ENCODE results near the gene TNS3.
A peak's percentile ranks its signal among the peaks of the same experiment; 100 is the strongest.

Gene TNS3

DNA sequence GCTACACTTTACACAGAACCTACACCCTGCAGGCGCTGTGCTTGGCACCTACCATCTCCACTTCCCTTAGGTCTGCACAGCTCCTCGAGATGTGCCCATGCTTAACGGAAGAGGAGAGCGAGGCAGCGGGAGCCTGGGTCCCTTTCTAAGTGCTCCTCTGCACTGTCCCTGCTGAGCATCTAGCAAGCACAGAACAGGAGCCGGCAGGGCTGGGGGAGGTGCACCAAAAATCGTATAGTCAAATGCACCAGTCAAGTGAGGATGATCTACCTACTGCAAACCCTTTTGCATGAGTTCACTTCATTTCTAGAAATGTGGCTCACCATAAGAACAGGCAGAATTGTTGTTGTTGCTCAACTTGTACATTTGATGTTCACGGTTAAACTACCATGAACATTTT, 267.7 kb downstream of the TNS3 start:
- DNase-seq: no peak

DNA sequence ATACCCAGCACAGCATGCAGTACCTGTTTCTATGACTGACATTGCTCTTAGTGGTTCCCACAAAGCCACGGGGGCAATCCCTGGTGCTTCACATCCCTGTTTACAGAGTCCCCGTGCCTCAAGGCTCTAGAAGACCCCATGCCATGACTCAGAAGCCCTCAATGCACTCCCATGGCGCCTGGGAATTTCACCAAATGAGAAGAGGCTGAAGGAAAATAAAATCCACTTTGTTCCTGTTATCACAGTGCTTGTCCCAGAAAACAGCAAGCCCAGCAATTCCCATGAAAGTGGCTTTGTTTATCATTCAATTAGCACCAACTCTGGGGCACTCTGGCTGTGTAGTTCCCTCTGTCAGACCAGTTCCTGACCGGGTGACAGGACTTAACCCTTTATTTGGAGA, 268.3 kb downstream of the TNS3 start:
- DNase-seq: peak; percentile 25

DNA sequence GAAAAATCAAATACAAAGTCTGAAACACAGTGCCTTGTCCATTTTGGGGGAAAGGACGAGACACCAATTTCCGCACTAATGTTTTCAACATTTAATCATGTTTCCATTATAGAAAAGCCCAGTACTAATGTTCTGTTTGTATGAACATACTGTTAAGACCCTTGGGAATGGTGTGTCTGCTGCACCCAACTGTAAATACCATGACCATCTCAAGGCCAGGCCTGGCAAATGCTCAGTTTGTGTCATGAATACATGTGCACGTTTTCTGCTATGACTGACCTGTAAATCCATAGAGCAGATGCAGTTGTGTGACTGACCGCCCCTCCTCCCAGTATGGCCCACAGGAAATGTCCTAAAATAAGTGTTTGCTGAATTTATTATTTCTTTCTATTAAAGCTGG, 270.0 kb downstream of the TNS3 start:
- DNase-seq: no peak

DNA sequence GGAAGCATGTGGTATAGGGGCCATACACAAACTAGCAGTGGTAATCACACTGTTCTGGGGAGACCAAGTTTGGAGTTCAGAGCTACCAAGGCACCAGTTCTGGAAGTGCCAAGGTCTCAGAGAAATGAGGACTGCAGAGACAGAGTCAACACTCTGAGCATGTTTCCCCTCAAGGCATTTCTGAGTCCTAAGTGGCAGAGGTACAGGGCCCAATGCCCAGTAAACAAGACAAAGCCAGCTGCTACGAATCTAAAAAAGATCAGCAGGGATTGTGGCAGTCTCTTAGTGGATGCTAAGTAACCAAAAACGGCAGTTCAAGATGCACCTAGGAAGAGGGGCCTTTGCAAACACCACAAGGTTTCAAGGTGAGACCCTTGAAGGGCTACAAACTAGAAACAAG, 271.9 kb downstream of the TNS3 start:
- DNase-seq: no peak

DNA sequence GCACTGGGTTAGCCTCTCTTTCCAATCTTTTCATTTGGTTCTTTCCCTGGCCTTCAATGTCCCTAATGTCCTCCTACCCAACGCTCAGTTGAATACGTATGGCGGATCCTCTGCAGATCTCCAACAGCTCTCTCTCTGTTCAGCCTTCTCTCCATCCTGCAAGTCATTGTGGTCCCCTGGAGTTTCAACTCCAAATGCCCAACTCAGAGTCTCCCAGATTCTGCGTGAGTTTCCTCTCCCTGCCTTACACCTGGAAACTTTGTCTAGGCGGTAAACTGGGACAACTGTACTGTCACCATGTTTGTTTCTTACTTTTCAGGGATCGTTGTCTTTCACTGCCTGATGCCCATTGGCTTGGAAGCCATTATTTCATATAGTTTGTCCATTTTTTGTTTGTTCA, 273.1 kb downstream of the TNS3 start:
- DNase-seq: no peak

DNA sequence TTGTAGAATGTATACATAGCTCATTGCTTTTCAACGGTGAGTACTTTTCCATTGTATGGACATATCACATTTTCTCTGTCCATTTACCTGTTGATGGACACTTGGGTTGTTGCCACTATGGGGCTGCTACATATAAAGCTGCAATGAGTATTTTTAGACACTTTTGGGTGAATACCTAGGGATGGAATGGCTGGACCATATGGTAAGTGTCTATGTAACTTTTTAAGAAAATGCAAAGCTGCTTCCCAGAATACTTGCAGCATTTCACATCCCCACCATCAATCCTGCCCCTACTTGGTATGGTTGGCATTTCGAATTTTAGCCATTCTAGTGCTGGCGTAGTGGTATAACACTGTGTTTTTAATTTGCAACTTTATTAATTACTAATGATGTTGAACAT, 274.6 kb downstream of the TNS3 start:
- DNase-seq: no peak

DNA sequence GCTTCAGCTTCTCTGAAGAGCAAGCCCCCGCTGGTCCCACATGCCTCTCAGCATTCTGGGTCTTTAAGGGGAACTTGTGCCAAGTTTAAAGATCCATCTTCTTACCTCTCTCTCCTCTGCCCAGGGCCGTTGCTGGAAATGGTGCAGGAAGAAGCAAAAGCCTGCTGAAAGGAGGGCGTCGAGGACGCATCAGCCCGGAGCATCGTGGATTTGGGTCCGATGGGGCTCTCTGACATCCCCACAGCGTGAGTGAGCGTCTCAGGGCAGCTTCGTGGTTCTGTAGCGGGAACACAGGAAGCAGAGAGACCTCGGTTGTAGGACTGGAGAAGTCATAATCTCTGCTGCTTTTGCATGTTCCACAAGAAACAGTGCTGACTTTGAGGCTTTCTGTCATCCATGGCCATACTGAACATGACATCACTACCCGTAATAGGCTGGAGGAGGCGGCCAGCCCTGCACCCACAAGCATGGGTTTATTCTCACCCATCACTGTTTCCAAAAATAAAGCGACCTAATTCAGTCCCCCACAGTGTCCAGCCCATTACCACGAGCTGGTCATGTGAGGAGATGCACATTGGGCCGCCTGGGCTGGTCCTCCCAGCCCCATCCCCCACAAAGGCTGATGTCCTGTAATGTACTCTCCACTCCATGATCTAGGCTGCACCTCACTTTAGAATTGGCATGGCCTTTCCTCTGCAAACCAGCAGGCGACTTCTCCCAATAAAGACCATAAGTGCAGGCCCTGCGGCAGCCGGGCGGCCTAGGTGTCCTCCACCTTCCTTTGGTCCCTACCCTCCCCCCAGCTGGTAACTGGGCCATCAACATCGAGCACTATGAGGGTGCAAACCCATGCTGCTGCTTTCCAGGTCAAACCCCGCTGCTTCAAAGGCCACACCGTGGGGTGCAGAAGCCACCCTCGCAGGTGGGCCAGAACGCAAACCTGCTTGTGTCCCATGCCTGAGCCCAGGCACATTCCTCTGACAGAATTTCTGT, 276.9 kb downstream of the TNS3 start:
- no peak for DNase-seq

DNA sequence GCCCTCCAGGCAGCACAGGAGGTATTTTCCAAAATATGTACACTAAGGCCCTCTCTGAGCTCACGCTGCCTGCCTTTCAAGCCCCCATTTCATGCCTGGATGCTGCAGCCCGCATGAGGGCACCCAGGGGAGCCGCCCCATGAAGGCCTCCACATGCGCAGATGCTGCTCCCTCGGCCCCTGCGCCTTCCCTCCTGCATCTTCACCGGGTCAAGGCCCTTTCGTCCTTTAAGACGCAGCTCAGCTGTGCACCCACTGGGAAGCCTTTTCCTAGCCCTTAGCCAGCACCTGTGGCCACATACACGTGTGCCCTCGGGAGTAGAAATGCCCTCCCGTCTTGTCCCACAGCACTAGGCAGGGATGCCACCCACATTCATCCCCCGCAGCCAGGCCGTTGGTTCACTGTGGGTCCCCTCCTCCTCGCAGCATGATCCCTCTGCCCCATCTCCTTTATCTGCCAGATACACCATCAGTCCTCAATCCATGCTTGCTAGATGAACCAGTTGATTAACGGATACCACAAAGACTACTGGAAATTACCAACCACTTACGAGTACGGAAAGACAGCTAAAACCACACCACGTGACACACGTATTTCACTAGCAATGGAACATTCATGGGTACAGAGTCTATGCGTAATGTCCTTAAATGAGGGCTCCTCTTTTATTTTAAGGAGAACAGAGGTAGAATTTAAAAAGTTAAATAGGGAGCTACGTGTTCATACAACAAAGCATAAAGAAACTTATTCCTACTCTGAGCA, 278.0 kb downstream of the TNS3 start:
- no peak for DNase-seq

DNA sequence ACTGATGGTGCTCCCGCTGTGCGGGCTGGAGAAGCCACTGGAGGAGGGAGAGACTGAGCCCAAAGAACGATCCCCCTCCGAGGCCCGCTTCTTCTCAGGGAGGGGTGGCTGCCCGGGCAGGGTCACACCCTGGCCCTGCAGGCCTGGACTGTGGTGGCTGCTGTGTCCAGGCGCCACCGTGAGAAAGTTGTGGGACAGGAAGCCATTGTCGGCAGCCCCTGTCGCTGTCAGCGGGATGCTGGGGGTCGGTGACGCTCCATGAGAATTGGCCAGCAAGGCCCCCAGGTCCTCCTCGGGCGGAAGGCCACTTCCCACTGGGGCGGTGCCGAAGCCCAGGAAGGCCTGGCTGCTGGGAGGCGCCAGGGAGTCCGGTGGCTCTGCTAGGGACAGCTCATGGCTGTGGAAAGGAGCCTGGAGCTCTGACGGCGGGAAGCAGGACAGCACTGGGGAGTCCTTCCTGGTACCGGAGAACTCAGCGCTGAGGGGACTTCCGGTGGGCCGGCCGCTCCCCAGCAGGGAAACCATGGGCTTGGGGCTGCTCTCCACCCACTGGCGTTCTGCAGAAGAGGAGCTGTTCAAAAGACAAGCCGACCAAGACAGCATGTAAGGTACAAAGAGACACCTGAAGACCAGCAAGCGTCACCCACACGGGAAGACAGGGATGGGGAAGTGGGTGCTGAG, 278.8 kb downstream of the TNS3 start:
- DNase-seq: no peak

DNA sequence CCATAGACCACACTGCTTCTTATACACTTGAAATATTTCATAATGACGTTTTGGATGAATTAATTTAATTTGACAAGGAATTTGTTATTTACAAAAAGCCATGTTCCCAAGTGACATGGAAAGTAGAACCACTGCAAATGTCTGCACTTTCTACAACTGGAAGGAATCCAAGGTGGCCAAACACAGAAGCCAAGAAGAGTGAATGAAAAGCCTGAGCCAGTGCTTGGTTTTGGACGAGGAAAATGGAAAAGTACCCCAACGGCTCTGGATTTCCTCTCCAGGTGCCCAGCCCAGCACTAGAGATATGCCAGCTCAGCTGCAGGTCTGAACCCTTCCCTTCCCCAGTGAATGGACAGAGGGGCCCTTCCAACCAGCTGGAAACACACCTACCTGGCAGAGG, 279.4 kb downstream of the TNS3 start:
- no peak for DNase-seq

DNA sequence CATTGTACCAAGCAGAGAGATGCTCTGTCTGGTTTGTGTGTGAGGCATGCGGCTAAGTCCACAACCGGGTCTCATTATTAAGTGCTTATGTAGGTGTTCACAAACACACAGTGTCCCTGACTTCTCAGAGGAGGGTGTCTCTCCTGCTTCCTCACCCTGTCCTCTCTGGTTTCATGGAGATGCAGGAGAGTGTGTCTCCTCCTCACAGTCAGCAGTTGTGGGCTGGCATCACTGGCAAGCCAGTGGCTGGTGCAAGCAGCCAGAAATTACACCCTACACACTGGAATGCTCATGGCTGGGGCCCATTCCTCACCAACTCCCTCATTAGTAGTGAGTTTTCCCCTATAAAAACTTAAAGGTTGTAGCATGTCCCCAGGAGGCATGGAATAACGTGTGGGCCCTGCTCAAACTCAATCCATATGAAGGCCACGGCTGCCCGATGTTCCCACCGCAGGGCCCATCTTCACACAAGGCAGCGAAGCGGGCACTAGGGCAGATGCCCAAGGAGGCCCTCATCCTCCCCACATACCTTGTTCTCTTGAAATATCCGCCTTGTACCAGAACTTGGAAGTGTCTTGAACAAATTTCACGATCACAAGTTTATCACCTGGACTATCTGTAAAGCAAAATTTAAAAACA, 280.1 kb downstream of the TNS3 start:
- no peak for DNase-seq

DNA sequence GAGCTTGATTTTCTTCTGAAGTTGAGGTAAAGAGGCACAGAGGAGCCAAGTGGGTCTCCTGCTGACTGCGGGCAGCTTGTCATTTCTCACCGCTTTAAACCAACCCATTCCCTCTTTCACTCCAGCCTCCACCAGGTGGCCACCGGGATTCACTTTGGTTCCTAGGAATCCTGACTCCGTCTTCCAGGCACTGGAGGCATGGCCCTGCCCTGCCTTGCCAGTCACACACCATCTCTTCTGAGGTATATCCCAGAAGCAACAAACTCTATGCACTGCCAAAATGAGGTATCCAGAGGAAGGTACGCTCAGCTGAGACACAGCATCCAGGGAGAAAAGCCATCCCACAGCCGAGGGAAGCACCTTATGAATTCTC, 280.8 kb downstream of the TNS3 start:
- DNase-seq: no peak

DNA sequence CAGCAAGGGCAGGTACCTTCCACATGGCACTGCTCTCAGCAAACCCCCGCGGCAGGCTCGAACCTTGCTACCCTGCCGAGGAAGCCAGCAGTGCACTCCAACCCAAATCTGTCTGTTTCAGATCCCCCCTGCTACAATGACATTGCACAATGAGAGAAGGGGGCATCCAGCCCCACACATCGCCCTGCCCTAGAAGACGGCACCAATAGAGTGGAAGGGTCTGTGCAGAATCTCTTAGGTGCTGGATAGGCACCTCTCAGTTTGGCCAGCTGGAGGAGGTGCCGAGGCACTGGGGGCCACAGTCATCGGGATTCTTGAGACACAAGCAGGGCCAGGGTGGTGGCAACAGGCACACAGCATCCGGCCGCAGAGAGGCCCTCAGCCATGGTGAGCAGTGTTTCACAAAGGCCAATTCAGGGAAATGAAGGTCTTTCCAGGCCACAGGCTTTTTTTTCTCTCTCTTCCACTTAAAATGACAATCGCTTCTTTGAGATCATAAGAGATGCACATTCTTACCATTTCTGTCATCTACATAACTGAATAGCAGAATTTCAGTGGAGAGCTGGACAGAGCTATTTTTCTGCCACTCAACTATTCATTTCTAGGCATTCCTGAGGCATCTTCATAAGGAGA, 281.3 kb downstream of the TNS3 start:
- DNase-seq: no peak

DNA sequence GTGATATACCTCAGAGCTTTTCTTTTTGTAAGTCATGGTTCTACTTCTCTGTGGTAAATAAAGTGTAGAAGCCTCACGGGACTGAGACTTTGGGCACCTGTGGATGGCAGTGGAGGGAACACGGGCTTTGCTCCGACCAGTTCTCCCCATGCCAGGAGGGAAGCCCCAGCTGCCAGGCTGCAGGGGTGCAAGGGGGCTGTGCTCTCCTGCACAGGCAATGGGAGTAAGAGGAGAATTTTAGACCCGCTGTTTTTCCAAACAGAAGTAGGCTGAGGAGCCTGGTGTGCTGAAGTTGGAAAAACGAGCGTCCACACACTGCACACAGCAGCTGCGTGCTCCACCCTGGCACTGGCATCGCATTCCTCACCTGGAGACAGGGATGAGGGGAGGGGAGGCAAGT, 282.4 kb downstream of the TNS3 start:
- DNase-seq: no peak

DNA sequence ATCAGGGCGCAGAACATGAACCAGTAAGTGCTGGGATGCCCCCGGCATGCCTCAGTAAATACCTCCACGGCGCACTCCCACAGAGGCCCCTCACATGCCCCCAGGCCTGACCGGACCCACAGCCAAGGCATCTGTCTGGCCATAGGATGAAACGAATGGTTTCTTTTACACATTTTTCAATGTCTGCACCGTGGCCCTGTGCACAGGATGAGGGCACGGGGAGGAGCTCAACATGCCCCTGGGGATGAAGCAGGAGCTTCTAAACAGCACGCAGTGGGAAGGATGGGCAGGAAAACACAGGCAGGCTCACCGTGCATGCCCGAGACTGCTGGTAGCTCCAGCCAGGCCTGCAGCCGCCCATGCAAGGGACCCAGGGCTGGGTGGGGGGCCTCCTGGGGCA, 283.3 kb downstream of the TNS3 start:
- no peak for DNase-seq

DNA sequence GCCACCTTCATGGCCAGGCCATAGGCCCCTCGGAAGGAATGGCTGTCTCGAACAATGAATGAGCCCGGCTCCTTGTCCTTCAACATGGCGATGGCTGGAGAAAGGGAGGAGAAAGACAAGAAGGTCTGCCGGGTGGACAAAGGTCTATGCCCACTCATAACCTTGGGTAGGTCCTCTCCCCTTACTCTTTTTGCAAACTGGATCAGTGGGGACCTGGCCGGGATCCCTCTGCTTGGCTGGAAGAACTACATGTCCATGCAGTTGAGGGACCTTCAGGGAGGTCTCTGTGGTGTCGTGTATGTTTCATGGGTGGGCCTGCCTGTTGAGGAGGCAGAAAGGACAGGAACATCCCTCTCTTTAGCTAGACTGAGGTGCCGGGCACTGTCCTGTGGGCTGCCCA, 284.8 kb downstream of the TNS3 start:
- DNase-seq: no peak

DNA sequence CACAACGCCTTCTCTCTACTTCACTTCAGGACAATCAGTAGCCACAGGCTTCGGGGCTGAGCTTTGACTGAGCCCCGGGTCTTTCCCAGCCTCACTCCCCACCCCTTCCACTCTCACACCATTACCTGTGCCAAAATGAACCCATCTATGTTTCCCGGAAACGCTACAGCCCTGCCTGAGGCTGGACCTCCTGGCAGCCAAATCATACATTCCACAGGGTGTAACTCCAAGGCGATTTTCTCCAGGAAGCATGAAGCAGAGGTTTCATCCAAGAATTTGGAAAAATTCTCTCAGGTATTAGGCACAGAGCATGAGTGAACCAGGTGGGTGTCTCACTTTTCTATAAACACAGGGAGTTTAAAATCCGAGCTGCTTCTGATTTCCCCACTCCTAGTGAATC, 286.3 kb downstream of the TNS3 start:
- DNase-seq: no peak

DNA sequence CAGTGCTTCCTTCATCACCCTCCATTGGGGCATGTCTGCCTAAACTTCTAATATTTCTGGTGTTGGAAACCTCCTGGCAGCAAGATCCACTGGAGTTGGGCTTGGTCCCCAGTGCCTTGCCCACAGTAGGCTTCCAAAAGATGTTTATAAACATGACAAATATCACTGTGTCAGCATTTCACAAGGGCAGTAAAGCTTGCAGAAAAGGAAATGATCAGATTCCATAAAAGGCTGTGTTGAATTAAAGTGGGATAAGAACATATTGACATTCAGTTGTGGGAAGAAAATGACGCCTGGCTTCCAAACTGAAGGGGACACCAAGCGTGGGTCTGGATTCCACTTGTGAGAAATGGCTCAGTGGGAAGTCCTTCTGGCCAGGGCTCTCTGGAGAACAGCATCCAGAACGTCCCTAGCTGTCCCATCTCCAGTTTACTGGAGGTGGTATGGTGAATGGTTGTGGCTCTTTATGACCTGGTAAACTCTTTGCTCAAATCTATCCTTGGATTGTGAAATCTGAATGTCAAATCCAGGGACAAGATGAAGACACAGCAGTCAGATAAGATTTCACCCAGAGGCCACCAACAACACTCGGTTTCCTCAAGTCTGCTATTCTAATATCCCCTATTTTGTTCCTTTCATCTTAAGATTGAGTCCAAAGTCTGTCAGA, 287.2 kb downstream of the TNS3 start:
- no peak for DNase-seq

DNA sequence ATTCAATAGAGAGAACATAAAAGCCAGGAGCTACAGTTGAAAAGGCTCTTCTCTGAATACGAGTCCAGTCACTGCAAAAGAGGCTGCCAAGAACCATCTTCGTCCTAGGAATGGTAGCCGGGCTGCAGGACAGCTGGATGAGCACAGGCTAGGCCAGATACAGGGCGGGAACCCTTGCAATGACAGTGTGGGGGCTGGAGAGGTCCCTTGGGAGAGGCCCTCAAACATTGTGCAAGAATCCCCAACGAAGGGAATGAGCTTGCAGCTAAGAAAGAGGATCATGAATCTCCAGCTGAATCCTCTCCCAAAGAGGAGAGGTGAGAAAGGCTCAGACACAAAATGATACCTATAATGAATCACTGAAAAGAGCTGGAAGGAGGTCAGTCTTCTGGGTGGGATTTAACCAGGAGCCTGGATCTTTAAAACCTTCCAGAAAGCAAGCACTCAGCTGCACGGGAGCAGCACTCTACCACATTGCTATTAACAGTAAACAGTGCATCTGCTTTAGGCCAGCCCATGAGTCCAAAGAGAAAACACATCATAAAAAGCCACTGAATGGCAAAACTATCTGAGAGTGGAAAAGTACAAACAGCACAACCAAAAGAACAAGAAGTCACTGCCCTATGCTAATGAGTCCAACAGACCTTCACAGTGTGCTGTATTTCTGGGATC, 287.9 kb downstream of the TNS3 start:
- DNase-seq: no peak

DNA sequence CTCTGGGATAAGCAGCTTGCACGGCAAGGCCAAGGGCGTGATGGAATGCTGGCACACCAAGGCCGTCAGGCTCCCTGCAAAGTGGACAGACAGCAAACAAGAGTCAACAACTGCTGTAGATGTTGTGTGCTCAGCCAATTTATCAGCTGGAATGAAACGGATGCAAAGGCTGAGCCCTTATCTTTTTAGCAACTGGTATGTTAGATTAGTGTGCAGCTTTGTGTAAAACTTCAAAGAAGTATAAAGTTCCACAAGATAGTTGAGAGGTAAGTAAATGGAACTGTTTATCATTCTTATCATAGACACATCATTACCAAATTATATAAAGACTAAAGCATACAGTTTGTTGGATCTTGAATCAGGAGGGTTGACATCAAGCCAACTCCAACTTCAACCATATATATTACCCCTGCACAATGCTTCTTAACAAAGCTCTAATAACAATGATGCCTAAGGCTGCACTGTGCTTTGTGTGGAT, 289.0 kb downstream of the TNS3 start:
- no peak for DNase-seq

DNA sequence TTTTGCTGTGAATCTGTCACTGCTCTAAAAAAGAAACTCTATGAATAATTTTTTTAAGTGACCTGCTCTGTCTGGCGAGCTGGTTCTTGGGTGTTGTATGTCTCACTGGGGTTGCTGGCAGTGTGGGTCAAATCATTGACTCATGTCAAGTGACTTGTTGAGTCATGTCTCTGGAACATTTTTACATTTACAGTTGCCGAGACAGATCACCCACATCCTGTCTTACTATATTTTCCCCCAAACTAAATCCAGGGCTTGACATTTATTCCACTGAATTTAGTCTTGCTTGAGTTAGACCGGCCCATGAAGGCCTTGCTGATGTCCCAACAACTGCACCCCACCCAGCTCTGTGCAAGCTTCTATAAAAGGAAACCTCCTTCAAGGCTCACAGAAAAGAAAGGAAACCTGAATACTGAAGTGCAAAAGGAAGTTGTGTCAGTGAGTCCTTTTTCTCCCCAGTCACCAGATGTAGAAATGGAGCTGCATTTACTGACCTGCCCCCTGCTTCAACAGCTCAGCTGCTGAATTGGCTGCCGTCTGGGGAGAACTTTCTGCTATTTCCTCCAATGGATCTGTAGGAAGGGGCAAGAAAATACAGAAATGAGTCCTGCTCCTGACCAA, 290.3 kb downstream of the TNS3 start:
- no peak for DNase-seq

Measured in DMS153 (cell line).